IPS DF 19.7 (cell line): Measurements from ENCODE around the gene GRAMD1B.
"Not testable (repeated sequence)": the region's sequence is repeated elsewhere in the genome, so short reads cannot be mapped to it uniquely, and the experiment has no call there.

Experiments
- DNase-seq: peaks from one replicate; pipeline ENCODE4 v3.0.0-alpha.2; 2013; ENCODE audit warnings: low read depth, low spot score

GRAMD1B gene

DNA sequence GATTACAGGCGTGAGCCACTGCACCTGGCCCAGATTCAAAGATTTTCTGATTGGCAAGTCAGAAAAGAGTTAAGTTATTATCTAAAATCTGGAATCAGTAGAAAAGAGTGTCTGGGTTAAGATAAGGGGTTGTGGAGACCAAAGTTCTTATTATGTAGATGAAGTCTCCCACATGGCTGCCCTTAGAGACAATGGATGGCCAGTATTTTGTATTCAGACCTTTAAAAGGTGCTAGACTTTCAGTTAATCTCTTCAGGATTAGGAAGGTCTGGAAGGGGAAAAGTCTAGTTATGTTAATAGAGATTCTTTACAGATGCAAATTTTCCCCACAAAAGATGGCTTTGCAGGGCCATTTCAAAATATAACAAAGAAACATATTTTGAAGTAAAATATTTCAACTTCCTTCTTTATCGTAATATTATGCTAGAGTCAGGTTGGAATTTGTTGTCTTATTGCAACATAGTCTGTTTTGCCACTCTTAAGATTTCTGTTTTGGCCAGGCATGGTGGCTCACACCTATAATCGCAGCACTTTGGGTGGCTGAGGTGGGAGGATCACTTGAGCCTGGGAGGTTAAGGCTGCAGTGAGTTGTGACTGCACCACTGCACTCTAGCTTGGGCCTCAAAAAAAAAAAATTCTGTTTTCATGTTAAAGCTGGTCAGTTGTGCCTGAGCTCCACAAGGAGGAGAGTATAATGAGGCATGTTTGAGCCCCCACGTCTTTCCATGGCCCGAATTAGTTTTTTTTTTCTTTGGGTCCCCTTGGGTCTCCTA is 14.0 kb downstream of the GRAMD1B start:
- no peak for DNase-seq

DNA sequence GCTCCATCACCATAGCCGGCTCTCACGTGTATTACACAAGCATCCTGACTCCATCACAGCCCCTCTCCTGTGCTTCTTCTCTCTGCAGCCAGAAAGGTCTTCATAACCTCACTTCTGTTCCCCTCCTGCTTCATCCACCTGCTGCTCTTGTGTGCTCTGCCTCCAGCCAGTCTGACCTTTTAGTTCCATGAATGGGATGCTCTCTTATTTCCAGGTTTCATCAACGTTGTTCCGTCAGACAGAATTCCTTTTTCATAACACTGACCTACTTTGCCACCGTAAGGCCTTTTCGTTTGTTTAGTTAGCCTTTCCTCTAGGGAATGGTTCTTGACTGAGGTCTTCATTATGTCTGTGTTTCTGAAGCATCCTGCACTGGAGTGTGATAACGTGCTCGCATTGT is 18.8 kb downstream of the GRAMD1B start:
- DNase-seq = no peak

GRCh38 chr11:123449436-123449835 is 19.4 kb downstream of the GRAMD1B start:
- DNase-seq = no peak

- no peak for DNase-seq
These were observed 20.6 kb downstream of the GRAMD1B start for GRCh38 chr11:123450623-123451022.

GRCh38 chr11:123451183-123451781 is 21.2 kb downstream of the GRAMD1B start:
- DNase-seq = no peak

GRCh38 chr11:123452794-123453193 is 22.7 kb downstream of the GRAMD1B start:
- DNase-seq = no peak

DNA sequence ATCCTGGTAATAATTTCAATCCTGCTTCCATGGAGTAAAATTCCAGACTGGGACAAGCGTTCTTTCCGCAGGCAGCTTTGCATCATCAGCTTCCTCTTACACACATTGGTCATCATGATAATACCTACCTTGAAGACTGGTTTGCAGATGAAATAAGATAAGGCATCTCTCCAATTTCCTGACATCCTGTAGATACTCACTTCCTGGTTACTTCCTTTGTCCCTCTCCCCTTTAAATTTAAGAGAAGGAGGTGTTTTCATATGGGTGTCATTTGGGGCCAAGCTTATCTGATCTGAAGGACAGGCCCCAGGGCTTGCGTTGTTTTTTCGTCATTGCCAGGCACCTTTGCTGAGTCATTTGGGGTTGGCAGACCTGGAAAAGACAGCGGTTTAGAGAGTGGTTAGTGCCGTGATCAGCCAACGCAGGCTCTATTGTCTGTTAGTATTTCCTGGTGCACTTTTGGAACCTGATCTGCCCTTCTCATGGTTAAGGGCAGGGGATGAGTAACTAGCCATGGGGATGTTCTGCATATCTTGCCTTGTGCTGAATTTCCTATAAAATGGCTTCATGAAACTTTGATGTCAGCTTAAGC is 24.1 kb downstream of the GRAMD1B start:
- DNase-seq = no peak

GRCh38 chr11:123454796-123455195 is 24.7 kb downstream of the GRAMD1B start:
- no peak for DNase-seq

DNA sequence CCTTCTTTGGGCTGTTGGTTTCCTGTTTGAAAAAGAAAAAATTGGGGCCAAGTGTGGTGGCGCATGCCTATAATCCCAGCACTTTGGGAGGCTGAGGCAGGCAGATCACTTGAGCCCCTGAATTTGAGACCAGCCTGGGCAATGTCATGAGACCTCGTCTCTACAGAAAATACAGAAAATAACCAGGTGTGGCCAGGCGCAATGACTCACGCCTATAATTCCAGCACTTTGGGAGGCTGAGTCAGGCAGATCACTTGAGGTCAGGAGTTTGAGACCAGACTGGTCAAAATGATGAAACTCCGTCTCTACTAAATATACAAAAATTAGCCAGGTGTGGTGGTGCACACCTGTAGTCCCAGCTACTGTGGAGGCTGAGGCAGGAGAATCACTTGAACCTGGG is 26.4 kb downstream of the GRAMD1B start:
- DNase-seq = not testable (repeated sequence)

DNA sequence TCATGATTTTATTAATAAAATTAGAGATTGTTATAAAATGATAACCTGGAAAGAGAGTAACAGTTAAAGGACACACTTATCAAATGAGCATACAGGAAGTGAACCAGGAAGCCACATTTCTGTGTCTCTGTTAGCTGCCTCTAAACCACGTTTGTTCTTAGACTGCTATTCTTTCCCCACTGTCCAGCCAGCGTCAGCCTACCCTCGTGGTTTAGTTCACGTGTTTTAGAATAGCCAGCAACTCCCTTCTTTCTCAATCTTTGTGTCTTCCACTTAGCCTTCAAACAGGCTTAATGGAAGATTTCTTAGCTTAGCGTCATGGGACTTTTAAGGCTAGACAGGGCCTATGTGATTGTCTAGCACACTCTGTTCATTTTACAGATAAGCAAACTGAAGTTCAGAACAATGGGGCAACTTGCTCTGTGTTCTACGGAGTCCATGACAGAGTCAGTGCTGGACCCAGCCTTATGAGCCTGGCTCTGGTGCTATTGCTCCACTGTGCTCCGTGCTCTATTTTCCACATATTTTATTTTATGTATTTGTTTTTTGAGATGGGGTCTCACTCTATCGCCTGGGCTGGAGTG is 27.2 kb downstream of the GRAMD1B start:
- DNase-seq = no peak

DNA sequence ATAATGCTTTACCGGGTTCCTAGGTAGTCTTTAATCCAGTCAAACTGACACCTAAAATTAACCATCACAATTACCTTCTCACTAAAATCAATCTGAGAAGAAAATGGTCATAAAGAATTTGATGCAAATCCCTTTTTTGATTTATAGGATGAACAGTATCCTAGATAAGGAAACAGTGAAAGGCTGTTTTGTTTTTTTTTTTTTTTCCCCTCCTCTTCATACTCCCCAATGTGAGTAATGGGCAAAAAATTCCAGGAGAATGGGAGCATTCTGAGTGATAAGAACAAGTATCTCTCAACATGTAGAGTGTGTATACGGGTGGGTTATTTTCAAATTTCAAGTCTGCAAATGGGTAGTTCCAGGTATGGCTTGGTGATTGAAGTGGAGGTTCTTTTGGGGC is 28.4 kb downstream of the GRAMD1B start:
- DNase-seq = no peak

GRCh38 chr11:123460012-123460700 is 30.1 kb downstream of the GRAMD1B start:
- DNase-seq = no peak

DNA sequence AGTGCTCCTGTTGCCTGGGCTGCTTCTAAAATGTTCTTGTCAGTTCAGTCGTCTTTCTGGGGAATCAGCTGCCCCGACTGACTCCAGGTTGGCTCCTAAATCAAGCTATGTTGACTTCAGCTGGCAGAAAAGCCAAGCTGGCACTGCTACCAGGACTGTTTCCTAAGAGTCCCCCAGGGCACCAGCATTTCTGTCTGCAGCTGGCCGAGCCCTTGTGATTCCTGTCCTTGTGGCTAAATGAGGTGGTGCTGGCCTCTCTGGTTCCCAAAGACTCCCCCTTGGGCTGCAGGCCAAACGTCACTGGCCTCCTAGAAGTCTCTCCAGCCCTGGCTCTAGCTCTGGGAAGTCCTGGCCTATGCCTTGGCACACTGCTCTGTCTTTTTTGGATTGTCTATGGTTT is 31.1 kb downstream of the GRAMD1B start:
- no peak for DNase-seq

DNA sequence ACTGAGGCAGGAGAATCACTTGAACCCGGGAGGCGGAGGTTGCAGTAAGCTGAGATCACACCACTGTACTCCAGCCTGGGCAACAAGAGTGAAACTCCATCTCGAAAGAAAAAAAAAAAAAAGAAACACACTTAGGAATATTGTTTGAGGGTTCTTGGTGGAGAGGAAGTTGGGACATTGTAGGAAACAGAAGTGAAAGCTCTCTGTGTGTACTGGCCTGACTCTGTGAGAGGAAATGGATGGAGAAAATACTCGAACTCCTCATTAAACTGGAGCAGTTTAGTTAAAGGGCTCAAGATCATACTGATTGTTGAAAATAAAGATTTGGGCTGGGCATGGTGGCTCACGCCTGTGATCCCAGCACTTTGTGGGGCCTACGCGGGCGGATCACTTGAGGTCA is 35.6 kb downstream of the GRAMD1B start:
- not testable (repeated sequence) for DNase-seq

GRCh38 chr11:123466172-123466571 is 36.1 kb downstream of the GRAMD1B start:
- not testable (repeated sequence) for DNase-seq

GRCh38 chr11:123469089-123469488 is 39.0 kb downstream of the GRAMD1B start:
- DNase-seq = no peak

DNA sequence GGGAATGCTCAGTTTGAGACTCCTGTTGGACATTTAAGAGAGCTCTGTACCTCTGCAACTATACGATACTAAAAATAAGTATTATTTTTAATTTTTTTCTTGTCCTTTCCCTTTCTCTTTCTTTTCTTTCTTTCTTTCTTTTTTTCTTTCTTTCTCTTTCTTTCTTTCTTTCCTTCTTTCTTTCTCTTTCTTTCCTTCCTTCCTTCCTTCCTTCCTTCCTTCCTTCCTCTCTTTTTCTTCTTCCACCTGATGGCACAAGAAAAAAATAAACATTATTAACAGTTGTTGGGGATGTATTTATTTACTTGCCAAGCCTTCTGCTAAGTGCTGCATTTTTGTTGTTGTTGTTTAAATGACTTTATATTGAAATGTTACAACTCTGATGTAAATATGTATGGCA is 39.5 kb downstream of the GRAMD1B start:
- DNase-seq = no peak

DNA sequence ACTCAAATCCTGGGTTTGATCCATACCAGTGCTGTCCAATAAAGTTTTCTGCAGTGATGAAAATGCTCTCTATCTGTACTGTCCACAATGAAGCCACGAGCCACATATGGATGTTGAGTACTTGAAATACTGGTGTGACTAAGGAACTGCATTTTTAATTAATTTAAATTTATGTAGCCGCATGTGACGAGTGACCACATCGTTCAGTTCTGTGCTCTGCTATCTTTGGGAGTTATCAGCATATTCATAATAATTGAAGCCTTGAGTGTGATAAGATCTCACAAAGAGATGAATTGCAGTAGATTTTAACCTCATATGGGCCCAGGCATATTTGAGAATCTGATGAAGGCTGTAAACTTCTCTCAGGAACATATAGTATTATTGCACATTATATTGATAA is 40.8 kb downstream of the GRAMD1B start:
- no peak for DNase-seq

GRCh38 chr11:123472236-123472935 is 42.3 kb downstream of the GRAMD1B start:
- DNase-seq = no peak

GRCh38 chr11:123473941-123474677 is 44.0 kb downstream of the GRAMD1B start:
- no peak for DNase-seq

GRCh38 chr11:123474994-123475393 is 44.9 kb downstream of the GRAMD1B start:
- no peak for DNase-seq
